ENCODE data around the gene CCDC152. TPM values are rescaled to one million over a fixed set of nuclear protein-coding genes. Genes with fewer than 3 reads are reported as not detected.
"Not testable (repeated sequence)": the region's sequence is repeated elsewhere in the genome, so short reads cannot be mapped to it uniquely, and the experiment has no call there.

Gene CCDC152
- total and polyA plus RNA-seq, 7 experiments from 2014 or later, result 0.70 to 6.1 (median 3.0) TPM

DNA sequence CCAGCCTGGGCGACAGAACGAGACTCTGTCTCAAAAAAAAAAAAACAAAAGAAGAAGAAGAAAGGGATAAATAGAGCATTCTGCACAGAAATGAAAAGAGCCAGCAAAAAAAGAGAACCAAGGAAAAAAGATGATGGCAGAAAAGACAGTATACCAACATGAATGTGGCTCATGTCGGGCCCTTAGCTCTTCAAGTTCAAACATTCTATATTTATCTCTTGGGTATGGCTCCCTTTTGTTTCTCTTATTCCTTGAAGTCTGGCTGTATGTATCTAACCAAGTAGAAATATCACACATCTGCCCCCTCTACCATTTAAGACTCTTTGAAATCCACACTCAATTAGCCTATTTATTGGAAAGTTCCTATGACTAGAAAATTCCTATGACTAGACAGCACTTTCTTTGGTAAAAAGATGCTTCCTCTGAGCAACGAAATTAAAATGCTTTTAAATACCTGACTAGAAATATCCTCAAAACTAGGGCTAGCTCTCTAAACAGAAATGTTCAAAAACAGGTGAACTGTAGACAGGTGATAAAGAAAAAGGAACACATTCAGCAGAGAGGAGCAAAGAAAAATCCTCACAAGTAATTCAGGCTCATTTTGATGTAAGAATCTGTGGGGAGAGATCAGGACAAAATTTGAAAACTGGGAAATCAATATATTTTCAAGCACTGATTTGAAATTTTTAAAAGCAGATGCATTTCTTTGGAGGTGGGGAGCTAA lies 52.4 kb downstream of the CCDC152 start:
- peaks cover 0 to 4% (median 0%) of the 10 kb centered on the region in 5 donors for H3K36me3 Mint-ChIP-seq
- H3K4me3 Mint-ChIP-seq, result no peak overlapping the region
- ChIA-PET CTCF (no interaction called here), POLR2A (interaction anchor here (0.5 kb wide), 1 partner anchor 66 kb away, joined by 3 read pairs; no protein-coding TSS in a partner anchor)
- no peak overlapping the region for H3K27ac Mint-ChIP-seq
- peaks cover 0 to 2% (median 0%) of the 10 kb centered on the region in 11 donors for H3K9me3 Mint-ChIP-seq
- Histone ChIP-seq H3K27ac (ENCODE audit: low read depth, low read length) (no peak overlapping the region), H3K9me3 (ENCODE audit: control insufficient read depth in 2 of 3, low read length in 3 of 3) (no peaks in the 10 kb centered on the region), H3K4me3 (ENCODE audit: low read length) (no peak overlapping the region), H3K27me3 (ENCODE audit: control insufficient read depth in 2 of 2, insufficient read depth in 2 of 2, low read length in 2 of 2) (no peaks in the 10 kb centered on the region), H3K36me3 (ENCODE audit: control insufficient read depth in 2 of 3, insufficient read depth in 3 of 3, low read length in 3 of 3) (no peaks in the 10 kb centered on the region), H3K4me1 (ENCODE audit: control insufficient read depth in 2 of 2, insufficient read depth in 2 of 2, low read length in 2 of 2) (no peaks in the 10 kb centered on the region)
- peaks cover 0 to 11% (median 2%) of the 10 kb centered on the region in 7 donors for H3K4me1 Mint-ChIP-seq
- DNase-seq, result no peak
- intact Hi-C loops (cut with micrococcal nuclease), result no loop called here
- H3K27me3 Mint-ChIP-seq, result no peaks in the 10 kb centered on the region
- no peak for ATAC-seq

DNA sequence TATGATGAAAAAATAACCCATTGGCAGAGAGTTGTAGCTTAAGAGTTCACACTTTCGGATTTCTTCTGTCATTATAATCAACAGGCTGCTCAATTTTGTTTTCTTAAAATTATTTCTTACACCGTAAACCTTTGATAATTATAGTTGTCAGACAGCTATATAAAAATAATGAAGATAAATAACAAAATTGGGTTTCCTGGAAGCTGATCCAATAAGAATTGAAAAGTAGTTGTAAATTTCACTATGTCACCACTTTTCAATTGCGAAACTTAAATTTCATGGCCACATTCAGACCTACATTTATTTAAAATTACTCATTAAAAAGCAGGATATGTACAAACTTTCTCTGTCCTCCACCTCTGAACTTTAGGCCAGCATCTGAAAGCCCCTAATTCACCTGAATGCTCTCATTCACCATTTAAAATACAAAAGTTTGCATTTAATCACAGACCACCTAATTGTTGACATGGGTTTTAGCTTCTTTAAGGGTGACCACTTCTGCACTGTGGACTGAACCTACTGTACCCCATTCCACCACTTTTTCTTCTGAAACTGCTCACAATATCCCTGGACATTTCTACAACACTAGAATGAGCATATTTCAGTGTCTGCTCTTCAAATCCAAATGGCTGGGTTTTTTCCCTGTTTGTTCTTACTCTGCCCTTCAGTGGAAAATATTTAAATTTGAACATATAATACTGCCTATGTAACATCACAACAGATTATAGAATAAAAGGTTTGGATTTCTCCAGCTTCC lies 54.4 kb downstream of the CCDC152 start:
- Mint-ChIP-seq H3K27ac (no peak overlapping the region), H3K9me3 (peaks cover 0 to 2% (median 0%) of the 10 kb centered on the region in 11 donors), H3K27me3 (no peaks in the 10 kb centered on the region), H3K4me3 (no peak overlapping the region), H3K4me1 (peaks cover 0 to 11% (median 2%) of the 10 kb centered on the region in 7 donors), H3K36me3 (peaks cover 0 to 3% (median 0%) of the 10 kb centered on the region in 5 donors)
- Histone ChIP-seq H3K27me3 (ENCODE audit: control insufficient read depth in 2 of 2, insufficient read depth in 2 of 2, low read length in 2 of 2) (no peaks in the 10 kb centered on the region), H3K9me3 (ENCODE audit: control insufficient read depth in 2 of 3, low read length in 3 of 3) (no peaks in the 10 kb centered on the region), H3K27ac (ENCODE audit: low read depth, low read length) (no peak overlapping the region), H3K36me3 (ENCODE audit: control insufficient read depth in 2 of 3, insufficient read depth in 3 of 3, low read length in 3 of 3) (no peaks in the 10 kb centered on the region), H3K4me3 (ENCODE audit: low read length) (no peak overlapping the region), H3K4me1 (ENCODE audit: control insufficient read depth in 2 of 2, insufficient read depth in 2 of 2, low read length in 2 of 2) (no peaks in the 10 kb centered on the region)
- ChIA-PET POLR2A (no interaction called here), CTCF (no interaction called here)
- intact Hi-C loops (cut with micrococcal nuclease), result no loop called here
- ATAC-seq (no peak), DNase-seq (no peak)

DNA sequence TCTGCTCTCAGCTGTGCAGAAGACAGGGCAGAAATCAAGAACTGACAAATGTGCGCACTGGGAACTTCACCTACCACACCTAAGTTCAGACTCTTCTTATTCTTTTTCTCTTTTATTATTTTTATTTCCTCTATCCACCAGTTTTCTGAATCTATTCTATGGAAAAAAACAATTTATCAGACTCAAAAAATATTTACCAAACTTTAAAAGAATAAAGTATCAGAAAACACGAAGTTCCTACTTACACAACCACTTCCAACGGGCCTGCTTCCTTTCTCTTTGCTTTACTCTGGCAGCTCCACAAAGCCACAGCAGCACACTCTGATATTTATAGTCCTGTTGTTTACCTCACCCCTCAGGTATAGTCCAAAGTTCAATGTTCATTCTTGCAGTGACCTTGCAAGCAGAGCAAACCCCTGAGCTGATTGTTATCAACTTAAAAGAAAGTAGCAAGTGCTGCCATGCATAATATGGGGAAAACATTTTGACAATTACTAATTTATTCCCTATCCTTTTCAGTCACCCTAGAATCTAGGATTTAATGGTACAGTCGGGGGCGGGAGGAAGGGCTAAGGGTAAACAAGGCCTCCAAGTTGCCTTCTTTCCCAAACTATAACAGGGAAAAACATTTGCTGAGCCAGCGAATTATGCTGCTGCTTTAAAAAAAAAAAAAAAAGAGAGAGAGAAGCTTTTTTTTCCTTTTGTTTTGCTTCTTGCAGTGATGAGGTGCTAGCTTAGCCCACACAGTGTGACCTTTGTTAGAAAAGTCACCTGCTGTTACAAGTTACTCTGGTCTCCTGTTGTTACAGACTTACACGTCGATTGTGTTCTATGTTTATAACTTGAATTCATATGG lies 55.2 kb downstream of the CCDC152 start, which contains the start of gene SELENOP:
Gene SELENOP (minus strand): TSS at position 302 of the 856 bp plus-strand sequence. CDS start 3,539 bp downstream, outside the sequence.
- Histone ChIP-seq H3K9me3 (ENCODE audit: control insufficient read depth in 2 of 3, low read length in 3 of 3) (no peaks in the 10 kb centered on the region), H3K27ac (ENCODE audit: low read depth, low read length) (no peak within 1 kb of the TSS), H3K27me3 (ENCODE audit: control insufficient read depth in 2 of 2, insufficient read depth in 2 of 2, low read length in 2 of 2) (no peaks in the 10 kb centered on the region), H3K4me1 (ENCODE audit: control insufficient read depth in 2 of 2, insufficient read depth in 2 of 2, low read length in 2 of 2) (no peaks in the 10 kb centered on the region), H3K4me3 (ENCODE audit: low read length) (no peak within 1 kb of the TSS), H3K36me3 (ENCODE audit: control insufficient read depth in 2 of 3, insufficient read depth in 3 of 3, low read length in 3 of 3) (no peaks in the 10 kb centered on the region)
- intact Hi-C loops (cut with micrococcal nuclease), result no loop called here
- DNase-seq, result no peak
- Mint-ChIP-seq H3K4me1 (peaks cover 0 to 11% (median 0%) of the 10 kb centered on the region in 7 donors), H3K27me3 (no peaks in the 10 kb centered on the region), H3K27ac (peak within 1 kb of the TSS in 1 of 9 donors; percentile 54), H3K36me3 (peaks cover 0 to 3% (median 0%) of the 10 kb centered on the region in 5 donors), H3K9me3 (no peaks in the 10 kb centered on the region), H3K4me3 (no peak within 1 kb of the TSS)
- ATAC-seq, result no peak
- ChIA-PET POLR2A (no interaction called here), CTCF (no interaction called here)

DNA sequence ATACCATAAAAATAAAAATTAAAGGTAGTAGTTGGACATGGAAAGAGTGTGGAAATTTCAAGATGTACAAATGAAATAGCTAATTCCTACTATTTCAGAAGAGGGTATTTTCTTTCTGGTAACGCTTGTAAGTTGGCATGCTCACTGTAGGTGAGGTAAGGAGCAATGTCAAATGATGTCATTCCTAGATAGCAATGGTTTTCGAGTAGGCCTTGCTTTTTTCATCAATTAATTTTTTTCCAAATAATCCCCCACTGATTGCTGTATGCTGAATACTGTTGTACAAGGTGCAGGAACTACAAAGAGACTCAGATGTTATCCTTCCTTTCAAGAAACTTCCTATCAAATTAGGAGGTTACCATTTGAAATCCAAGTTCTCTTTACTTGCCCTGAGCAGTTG lies 56.0 kb downstream of the CCDC152 start:
- ChIA-PET CTCF (no interaction called here), POLR2A (no interaction called here)
- Mint-ChIP-seq H3K9me3 (no peaks in the 10 kb centered on the region), H3K36me3 (peaks cover 0 to 3% (median 0%) of the 10 kb centered on the region in 5 donors), H3K4me3 (no peak overlapping the region), H3K4me1 (peaks cover 0 to 11% (median 0%) of the 10 kb centered on the region in 7 donors), H3K27me3 (no peaks in the 10 kb centered on the region), H3K27ac (peak overlapping the region in 1 of 9 donors; percentile 54)
- DNase-seq, result no peak
- Histone ChIP-seq H3K9me3 (ENCODE audit: control insufficient read depth in 2 of 3, low read length in 3 of 3) (no peaks in the 10 kb centered on the region), H3K4me1 (ENCODE audit: control insufficient read depth in 2 of 2, insufficient read depth in 2 of 2, low read length in 2 of 2) (no peaks in the 10 kb centered on the region), H3K27ac (ENCODE audit: low read depth, low read length) (no peak overlapping the region), H3K27me3 (ENCODE audit: control insufficient read depth in 2 of 2, insufficient read depth in 2 of 2, low read length in 2 of 2) (no peaks in the 10 kb centered on the region), H3K36me3 (ENCODE audit: control insufficient read depth in 2 of 3, insufficient read depth in 3 of 3, low read length in 3 of 3) (no peaks in the 10 kb centered on the region), H3K4me3 (ENCODE audit: low read length) (no peak overlapping the region)
- intact Hi-C loops (cut with micrococcal nuclease), result no loop called here
- no peak for ATAC-seq

DNA sequence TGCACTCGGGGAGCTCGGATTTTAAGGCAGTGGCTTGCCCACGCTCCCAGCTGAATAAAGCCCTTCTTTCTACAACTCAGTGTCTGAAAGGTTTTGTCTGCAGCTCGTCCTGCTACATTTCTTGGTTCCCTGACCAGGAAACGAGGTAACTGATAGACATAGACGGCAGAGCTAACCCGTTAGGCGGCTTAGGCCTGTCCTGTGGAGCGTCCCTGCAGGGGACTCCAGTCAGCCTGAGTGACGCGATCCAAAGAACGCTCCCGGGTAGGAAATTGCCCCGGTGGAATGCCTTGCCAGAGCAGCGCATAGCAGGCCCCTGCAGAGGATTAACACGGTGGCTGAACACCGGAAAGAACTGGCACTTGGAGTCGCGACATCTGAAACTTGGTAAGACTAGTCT lies 56.9 kb downstream of the CCDC152 start:
- H3K27ac ChIP-seq (ENCODE audit: low read depth, low read length), result no peak overlapping the region
- H3K9me3 ChIP-seq (ENCODE audit: control insufficient read depth in 2 of 3, low read length in 3 of 3), result no peaks in the 10 kb centered on the region
- Mint-ChIP-seq H3K27me3 (no peaks in the 10 kb centered on the region), H3K4me1 (peaks cover 0 to 11% (median 0%) of the 10 kb centered on the region in 7 donors), H3K4me3 (no peak overlapping the region), H3K9me3 (no peaks in the 10 kb centered on the region), H3K27ac (no peak overlapping the region), H3K36me3 (peaks cover 0 to 3% (median 0%) of the 10 kb centered on the region in 5 donors)
- no peaks in the 10 kb centered on the region for H3K27me3 ChIP-seq (ENCODE audit: control insufficient read depth in 2 of 2, insufficient read depth in 2 of 2, low read length in 2 of 2)
- H3K36me3 ChIP-seq (ENCODE audit: control insufficient read depth in 2 of 3, insufficient read depth in 3 of 3, low read length in 3 of 3), result no peaks in the 10 kb centered on the region
- ChIA-PET CTCF (no interaction called here), POLR2A (no interaction called here)
- intact Hi-C loops (cut with micrococcal nuclease), result no loop called here
- H3K4me3 ChIP-seq (ENCODE audit: low read length), result no peak overlapping the region
- DNase-seq (no peak), ATAC-seq (no peak)
- no peaks in the 10 kb centered on the region for H3K4me1 ChIP-seq (ENCODE audit: control insufficient read depth in 2 of 2, insufficient read depth in 2 of 2, low read length in 2 of 2)

DNA sequence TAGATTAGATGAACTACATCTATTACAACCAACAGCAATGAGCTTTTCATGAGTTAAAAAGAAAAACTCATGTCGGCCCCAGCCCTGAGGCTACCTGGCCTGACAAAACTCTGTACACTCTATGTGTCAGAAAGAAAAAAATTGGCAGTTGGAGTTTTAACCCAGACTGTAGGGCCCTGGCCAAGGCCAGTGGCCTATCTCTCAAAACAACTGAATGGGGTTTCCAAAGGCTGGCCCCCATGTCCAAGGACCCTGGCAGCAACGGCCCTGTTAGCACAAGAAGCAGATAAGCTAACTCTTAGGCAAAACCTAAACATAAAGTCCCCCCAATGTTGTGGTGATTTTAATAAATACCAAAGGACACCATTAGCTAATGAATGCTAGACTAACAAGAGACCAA lies 59.9 kb downstream of the CCDC152 start:
- H3K4me1 Mint-ChIP-seq, result peaks cover 0 to 11% (median 0%) of the 10 kb centered on the region in 7 donors
- H3K36me3 ChIP-seq (ENCODE audit: control insufficient read depth in 2 of 3, insufficient read depth in 3 of 3, low read length in 3 of 3); H3K4me3 Mint-ChIP-seq; H3K9me3 Mint-ChIP-seq; H3K27ac ChIP-seq (ENCODE audit: low read depth, low read length); H3K4me3 ChIP-seq (ENCODE audit: low read length); H3K27ac Mint-ChIP-seq; CTCF ChIA-PET; H3K4me1 ChIP-seq (ENCODE audit: control insufficient read depth in 2 of 2, insufficient read depth in 2 of 2, low read length in 2 of 2); DNase-seq; H3K9me3 ChIP-seq (ENCODE audit: control insufficient read depth in 2 of 3, low read length in 3 of 3); POLR2A ChIA-PET; H3K27me3 ChIP-seq (ENCODE audit: control insufficient read depth in 2 of 2, insufficient read depth in 2 of 2, low read length in 2 of 2); H3K27me3 Mint-ChIP-seq; H3K36me3 Mint-ChIP-seq; ATAC-seq; intact Hi-C loops (cut with micrococcal nuclease): not testable (repeated sequence)
